ENCODE measurements around the gene CNFN.

CNFN gene

GRCh38 chr19:42378225-42379215 lies 11.6 kb downstream of the CNFN start:
- no peak for TF ChIP-seq CTCF (conservative IDR thresholded peaks at IDR 0.05; ENCODE audit: low read depth, low read length)
- Histone ChIP-seq H4K20me1 (ENCODE audit: insufficient read depth) (no peaks in the 10 kb centered on the region), H3K27me3 (ENCODE audit: insufficient read depth, low read depth) (peaks cover 26% of the 10 kb centered on the region), H2AFZ (ENCODE audit: low read depth) (no peak overlapping the region), H3K27ac (no peak overlapping the region), H3K4me1 (ENCODE audit: low read depth, poor library complexity, severe bottlenecking) (no peaks in the 10 kb centered on the region), H3K4me3 (IDR thresholded peaks at IDR 0.05; ENCODE audit: insufficient read depth, low read depth, low read length) (no peak overlapping the region), H3K79me2 (ENCODE audit: insufficient read depth, low read depth) (no peaks in the 10 kb centered on the region), H3K4me2 (no peak overlapping the region), H3K36me3 (ENCODE audit: insufficient read depth) (no peaks in the 10 kb centered on the region), H3K9ac (no peak overlapping the region)

GRCh38 chr19:42376177-42376555 lies 13.9 kb downstream of the CNFN start:
- no peak overlapping the region for H3K4me3 ChIP-seq (IDR thresholded peaks at IDR 0.05; ENCODE audit: insufficient read depth, low read depth, low read length)
- H3K27me3 ChIP-seq (ENCODE audit: insufficient read depth, low read depth): peaks cover 13% of the 10 kb centered on the region
- H3K4me2 ChIP-seq: no peak overlapping the region
- no peaks in the 10 kb centered on the region for H4K20me1 ChIP-seq (ENCODE audit: insufficient read depth)
- no peak overlapping the region for H3K9ac ChIP-seq
- H3K27ac ChIP-seq: no peak overlapping the region
- TF ChIP-seq CTCF (conservative IDR thresholded peaks at IDR 0.05; ENCODE audit: low read depth, low read length): no peak
- no peaks in the 10 kb centered on the region for H3K79me2 ChIP-seq (ENCODE audit: insufficient read depth, low read depth)
- no peak overlapping the region for H2AFZ ChIP-seq (ENCODE audit: low read depth)
- H3K4me1 ChIP-seq (ENCODE audit: low read depth, poor library complexity, severe bottlenecking): no peaks in the 10 kb centered on the region
- no peaks in the 10 kb centered on the region for H3K36me3 ChIP-seq (ENCODE audit: insufficient read depth)

GRCh38 chr19:42375415-42376176 lies 14.5 kb downstream of the CNFN start:
- Histone ChIP-seq H3K79me2 (ENCODE audit: insufficient read depth, low read depth) (no peaks in the 10 kb centered on the region), H3K4me1 (ENCODE audit: low read depth, poor library complexity, severe bottlenecking) (no peaks in the 10 kb centered on the region), H3K9ac (no peak overlapping the region), H4K20me1 (ENCODE audit: insufficient read depth) (no peaks in the 10 kb centered on the region), H3K4me3 (IDR thresholded peaks at IDR 0.05; ENCODE audit: insufficient read depth, low read depth, low read length) (no peak overlapping the region), H3K27ac (no peak overlapping the region), H3K4me2 (no peak overlapping the region), H3K27me3 (ENCODE audit: insufficient read depth, low read depth) (peaks cover 10% of the 10 kb centered on the region), H3K36me3 (ENCODE audit: insufficient read depth) (no peaks in the 10 kb centered on the region), H2AFZ (ENCODE audit: low read depth) (no peak overlapping the region)
- TF ChIP-seq CTCF (conservative IDR thresholded peaks at IDR 0.05; ENCODE audit: low read depth, low read length): no peak

GRCh38 chr19:42374826-42375376 lies 15.2 kb downstream of the CNFN start:
- no peak overlapping the region for H3K4me3 ChIP-seq (IDR thresholded peaks at IDR 0.05; ENCODE audit: insufficient read depth, low read depth, low read length)
- H3K27ac ChIP-seq: no peak overlapping the region
- H3K4me2 ChIP-seq: no peak overlapping the region
- H4K20me1 ChIP-seq (ENCODE audit: insufficient read depth): no peaks in the 10 kb centered on the region
- no peaks in the 10 kb centered on the region for H3K36me3 ChIP-seq (ENCODE audit: insufficient read depth)
- peaks cover 3% of the 10 kb centered on the region; the same call in 1 of the 2 replicates for H3K27me3 ChIP-seq (ENCODE audit: insufficient read depth, low read depth)
- no peaks in the 10 kb centered on the region for H3K79me2 ChIP-seq (ENCODE audit: insufficient read depth, low read depth)
- TF ChIP-seq CTCF (conservative IDR thresholded peaks at IDR 0.05; ENCODE audit: low read depth, low read length): no peak
- no peak overlapping the region for H2AFZ ChIP-seq (ENCODE audit: low read depth)
- no peaks in the 10 kb centered on the region for H3K4me1 ChIP-seq (ENCODE audit: low read depth, poor library complexity, severe bottlenecking)
- no peak overlapping the region for H3K9ac ChIP-seq

Measured in KMS-11 (cell line).